HG03558 (cell line): ENCODE data around the gene RSL1D1.
A peak's percentile ranks its signal among the peaks of the same experiment; 100 is the strongest.
"Not testable (repeated sequence)": the region's sequence is repeated elsewhere in the genome, so short reads cannot be mapped to it uniquely, and the experiment has no call there.

ENCODE experiments used
- ATAC-seq: cut with Tn5 transposase; IDR thresholded peaks from one replicate; pipeline ENCODE4 v1.9.1; 2021; ENCODE audit warnings: moderate number of reproducible peaks; ENCODE audit not compliant: unreplicated experiment; ENCODE audit errors: extremely low read depth

Gene RSL1D1

GRCh38 chr16:11799509-11800381 is 51.6 kb downstream of the RSL1D1 start:
- no peak for ATAC-seq

- ATAC-seq = no peak
Observed at GRCh38 chr16:11799017-11799381, 52.3 kb downstream of the RSL1D1 start.

DNA sequence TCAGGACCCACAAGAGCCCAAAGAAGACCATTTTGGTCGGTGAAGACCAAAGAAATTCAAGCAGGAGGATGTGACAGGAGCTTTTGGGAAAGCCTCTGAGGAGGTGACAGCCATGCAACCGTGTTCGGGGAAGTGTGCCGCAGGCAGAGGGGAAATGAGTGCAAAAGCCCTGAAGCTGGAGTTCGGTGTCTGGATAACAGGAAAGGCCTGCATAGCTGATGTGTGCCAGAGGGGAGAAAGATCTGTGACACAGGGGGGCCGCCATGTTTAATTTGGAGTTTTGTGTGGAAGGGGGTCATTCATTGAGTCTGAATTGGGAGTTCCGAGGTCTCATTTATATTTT is 53.4 kb downstream of the RSL1D1 start:
- no peak for ATAC-seq

- peak; percentile 75 for ATAC-seq
Observed at GRCh38 chr16:11797166-11797956, 54.0 kb downstream of the RSL1D1 start, which contains the start of gene ZC3H7A. ZC3H7A (minus strand) TSS chr16:11797258; CDS start chr16:11782354, 14,904 bp downstream.

- no peak for ATAC-seq
Observed at GRCh38 chr16:11796227-11797165, 54.8 kb downstream of the RSL1D1 start.

DNA sequence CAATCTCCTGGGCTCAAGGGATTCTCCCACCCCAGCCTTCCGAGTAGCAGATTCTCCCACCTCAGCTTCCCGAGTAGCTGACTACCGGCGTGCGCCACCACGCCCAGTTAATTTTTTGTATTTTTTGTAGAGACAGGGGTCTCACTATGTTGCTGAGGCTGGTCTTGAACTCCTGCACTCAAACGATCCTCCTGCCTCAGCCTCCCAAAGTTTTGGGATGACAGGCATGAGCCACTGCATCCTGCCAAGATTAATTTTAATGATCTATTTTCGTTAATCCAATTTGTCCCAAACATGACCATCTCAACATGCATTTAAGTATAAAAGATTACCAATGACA is 55.5 kb downstream of the RSL1D1 start:
- ATAC-seq = no peak

DNA sequence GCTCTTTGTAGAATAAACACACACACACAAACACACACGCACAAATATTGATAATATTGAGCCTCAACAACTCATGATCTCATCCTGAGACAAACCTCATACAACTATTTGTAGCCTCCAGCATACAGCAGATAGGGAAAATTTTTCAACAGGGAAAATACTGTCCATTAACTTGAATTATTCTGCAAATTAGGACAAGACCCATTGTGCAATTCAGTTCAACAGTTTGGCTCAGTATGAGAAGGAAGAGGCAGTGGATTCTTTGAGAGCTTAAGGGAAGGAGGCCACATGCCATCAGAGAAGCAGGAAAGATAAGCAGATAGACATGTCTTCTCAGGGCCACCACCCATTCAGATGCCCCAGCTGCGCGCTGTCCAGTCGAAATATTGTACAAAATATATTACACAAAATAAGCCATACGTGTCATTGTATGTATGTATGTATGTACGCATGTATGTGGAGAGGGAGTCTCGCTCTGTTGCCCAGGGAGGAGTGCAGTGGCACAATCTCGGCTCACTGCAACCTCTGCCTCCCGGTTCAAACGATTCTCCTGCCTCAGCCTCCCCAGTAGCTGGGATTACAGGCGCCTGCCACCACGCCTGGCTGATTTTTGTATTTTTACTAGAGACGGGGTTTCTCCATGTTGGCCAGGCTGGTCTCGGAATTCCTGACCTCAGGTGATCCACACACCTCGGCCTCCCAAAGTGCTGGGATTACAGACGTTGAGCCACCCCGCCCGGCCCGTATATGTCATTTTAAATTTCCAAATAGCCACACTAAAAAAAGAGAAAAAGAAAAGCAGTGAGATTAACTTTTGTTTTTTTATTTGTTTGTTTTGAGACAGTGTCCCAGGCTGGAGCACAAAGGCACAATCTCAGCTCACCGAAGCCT is 56.1 kb downstream of the RSL1D1 start:
- ATAC-seq = no peak

DNA sequence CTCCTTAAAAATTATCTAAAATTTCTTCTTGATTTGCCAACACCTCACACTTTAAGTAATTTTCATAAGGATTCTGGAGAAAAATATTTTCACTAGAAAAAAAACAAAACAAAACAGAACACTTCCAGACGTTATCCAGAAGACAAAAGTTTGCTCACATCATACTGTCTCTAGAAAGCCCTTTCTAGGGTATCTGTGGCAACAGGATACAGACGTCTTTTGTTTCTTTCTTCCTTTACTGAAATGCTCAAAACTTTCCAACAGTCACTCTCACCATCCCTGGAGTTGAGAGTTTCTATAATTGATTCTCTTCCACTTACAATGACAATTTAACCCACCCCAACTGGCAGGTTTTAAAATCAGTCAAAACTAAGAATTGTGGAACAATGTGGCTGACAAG is 56.9 kb downstream of the RSL1D1 start:
- ATAC-seq = no peak

GRCh38 chr16:11793840-11794239 is 57.5 kb downstream of the RSL1D1 start:
- ATAC-seq = no peak

GRCh38 chr16:11792410-11793241 is 58.7 kb downstream of the RSL1D1 start:
- ATAC-seq = no peak

- ATAC-seq = no peak
Observed at GRCh38 chr16:11791144-11791828, 60.1 kb downstream of the RSL1D1 start.

DNA sequence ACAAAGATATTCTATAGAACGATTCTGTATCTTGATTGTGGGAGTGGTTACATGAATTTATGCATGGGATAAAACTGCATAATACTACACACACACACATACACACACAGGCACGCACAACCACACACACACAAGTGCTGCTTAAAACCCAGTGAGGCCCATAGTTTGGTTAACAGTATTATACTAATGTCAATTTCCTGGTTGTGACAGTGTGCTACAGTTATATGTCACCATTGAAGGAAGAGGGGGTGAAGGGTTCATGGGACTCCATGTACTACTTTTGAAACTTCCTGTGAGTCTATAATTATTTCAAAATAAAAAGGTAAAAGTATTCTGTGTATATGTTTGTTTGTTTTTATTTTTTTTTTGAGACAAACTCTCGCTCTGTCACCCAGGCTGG is 62.4 kb downstream of the RSL1D1 start:
- ATAC-seq = no peak

GRCh38 chr16:11784980-11785599 is 66.3 kb downstream of the RSL1D1 start:
- ATAC-seq = not testable (repeated sequence)

GRCh38 chr16:11784381-11784780 is 67.0 kb downstream of the RSL1D1 start:
- ATAC-seq = not testable (repeated sequence)

- no peak for ATAC-seq
Observed at GRCh38 chr16:11784038-11784369, 67.3 kb downstream of the RSL1D1 start.
